ENCODE data around the gene ERBB2.

DNA sequence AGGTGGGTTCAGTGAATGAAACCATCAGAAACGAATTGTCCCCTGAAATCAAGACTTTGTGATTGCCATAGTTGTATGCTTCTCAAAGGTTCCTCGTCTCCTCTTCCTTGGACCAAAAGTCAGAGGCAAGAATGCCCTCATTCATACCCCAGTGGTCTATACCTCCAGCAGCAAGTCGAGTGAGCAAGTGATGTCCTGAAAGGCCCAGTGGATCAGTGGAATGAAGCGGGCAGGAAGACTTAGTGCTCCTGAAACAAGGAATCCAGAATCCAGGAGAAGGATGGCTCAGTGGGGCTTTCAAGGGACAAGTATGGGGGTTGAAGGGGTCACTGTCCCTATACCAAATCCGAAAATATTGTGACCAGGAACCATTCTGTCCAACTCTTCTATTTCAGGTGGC, 5.3 kb upstream of the ERBB2 start:
- no peak for TF ChIP-seq POLR2A (IDR thresholded peaks at IDR 0.05)
- no peak for TF ChIP-seq CTCF (IDR thresholded peaks at IDR 0.05)

Measured in transverse colon (tissue), 3 donors.